GM19351 (cell line): Measurements from ENCODE around the gene HNRNPD.
"Not testable (repeated sequence)": the region's sequence is repeated elsewhere in the genome, so short reads cannot be mapped to it uniquely, and the experiment has no call there.

Source experiments
- ATAC-seq: cut with Tn5 transposase; IDR thresholded peaks from one replicate; pipeline ENCODE4 v1.9.1; 2021; ENCODE audit warnings: mild to moderate bottlenecking, moderate library complexity; ENCODE audit not compliant: unreplicated experiment

Gene HNRNPD

DNA sequence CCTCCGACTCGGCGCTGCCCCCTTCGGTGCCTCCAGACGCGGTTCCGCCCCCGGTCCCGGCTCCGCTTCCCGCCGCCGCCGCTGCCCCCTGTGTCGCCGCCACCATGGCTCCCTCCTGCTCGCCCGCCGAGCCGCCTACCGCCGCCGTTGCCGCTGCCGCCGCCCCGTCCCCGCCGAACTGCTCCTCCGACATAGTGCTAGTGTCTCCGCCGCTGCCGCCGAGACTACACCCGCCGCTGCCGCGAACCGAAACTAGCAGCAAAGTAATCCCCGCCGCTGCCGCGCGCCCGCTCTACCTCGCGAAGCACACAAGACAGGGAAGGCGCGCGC is 340 bp downstream of the HNRNPD start:
- ATAC-seq, result peak; percentile 12

DNA sequence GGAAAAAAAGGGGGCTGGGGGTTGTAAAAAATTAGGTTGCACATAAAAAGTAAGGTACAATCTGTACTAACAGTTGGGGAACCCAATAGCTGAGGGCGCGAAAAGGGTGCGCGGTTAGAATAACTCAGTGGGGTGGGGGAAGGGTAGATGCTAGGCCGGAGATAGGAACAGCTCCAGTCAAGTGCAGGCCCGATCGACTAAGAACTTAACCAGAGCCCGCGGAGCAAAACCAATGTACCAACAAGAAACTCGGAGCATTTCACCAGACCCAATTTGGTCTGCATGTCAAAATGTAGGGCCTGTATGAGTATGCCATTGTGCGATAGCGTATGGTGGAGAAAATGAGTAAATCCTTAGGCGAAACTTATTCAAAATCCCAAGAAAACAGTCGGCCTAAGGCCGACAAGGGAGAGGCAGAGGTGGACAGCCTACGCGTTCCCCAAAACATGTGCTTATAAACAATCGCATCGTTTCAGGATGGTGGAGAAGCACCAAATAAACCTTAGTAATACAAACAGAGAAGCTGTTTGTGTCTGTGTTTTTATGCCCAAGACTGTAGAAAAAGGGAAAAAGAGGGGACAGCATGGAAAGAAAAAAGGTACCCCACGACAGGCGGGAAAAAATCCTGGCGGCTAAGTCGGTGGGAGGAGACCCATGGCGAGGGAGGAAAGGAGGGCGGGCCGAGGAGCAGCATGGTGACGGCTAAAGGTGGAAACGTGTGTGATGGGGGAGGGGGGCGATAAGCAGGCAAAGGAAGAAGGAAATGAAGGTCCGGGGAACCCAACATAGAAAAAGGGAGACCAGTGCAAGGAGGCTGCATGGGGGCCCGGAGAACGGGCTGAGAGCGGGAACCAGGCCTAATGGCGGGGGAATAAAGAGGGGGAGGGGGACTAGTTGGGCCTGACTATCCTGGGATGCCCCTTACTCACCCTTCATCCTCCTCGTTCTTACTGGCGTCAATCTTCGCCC is 990 bp downstream of the HNRNPD start:
- peak; percentile 18 for ATAC-seq

GRCh38 chr4:82371497-82371896 is 2.3 kb downstream of the HNRNPD start:
- no peak for ATAC-seq

DNA sequence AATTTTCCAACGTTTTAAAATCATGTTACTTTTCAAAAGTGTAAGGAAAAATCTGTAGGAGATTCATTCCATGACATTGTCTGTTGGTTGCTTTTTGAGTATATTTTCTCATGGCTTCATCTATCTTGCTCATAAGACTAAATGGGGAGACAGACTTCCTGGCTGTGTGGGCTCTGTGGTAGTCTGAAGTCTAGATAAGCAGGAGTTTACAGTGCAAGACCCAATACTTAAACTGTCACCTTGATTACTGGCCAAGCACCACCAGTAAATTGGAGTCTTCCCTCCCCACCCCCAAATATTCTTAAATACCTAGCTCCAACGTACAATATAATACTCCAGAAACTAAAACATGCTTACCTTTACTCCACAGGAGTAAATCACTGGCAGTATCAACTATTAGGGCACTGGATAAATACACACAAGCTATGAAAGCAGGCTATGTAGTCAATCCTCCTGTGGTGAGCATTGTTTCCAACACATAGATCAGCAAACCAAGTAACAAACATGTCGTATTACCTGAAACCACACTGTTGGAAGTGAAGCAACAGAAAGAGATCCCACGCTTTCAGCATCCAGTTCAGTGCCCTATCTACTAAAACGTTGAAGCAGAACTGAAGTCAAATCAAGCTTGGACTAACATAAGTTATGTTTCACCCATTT is 6.2 kb downstream of the HNRNPD start:
- no peak for ATAC-seq

DNA sequence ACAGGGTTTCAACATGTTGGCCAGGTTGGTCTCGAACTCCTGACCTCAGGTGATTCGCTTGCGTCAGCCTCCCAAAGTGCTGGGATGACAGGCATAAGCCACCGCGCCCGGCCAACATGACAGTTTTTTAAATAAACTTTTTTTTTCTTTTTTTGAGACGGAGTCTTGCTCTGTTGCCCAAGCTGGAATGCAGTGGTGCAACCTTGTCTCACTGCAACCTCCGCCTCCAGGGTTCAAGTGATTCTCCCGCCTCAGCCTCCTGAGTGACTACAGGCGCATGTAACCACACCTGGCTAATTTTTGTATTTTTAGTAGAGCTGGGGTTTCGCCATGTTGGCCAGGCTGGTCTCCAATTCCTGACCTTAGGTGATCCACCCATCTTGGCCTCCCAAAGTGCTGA is 7.4 kb downstream of the HNRNPD start:
- ATAC-seq, result not testable (repeated sequence)

GRCh38 chr4:82363896-82364487 is 9.8 kb downstream of the HNRNPD start:
- no peak for ATAC-seq

GRCh38 chr4:82362565-82362964 is 11.2 kb downstream of the HNRNPD start:
- ATAC-seq, result peak; percentile 57

DNA sequence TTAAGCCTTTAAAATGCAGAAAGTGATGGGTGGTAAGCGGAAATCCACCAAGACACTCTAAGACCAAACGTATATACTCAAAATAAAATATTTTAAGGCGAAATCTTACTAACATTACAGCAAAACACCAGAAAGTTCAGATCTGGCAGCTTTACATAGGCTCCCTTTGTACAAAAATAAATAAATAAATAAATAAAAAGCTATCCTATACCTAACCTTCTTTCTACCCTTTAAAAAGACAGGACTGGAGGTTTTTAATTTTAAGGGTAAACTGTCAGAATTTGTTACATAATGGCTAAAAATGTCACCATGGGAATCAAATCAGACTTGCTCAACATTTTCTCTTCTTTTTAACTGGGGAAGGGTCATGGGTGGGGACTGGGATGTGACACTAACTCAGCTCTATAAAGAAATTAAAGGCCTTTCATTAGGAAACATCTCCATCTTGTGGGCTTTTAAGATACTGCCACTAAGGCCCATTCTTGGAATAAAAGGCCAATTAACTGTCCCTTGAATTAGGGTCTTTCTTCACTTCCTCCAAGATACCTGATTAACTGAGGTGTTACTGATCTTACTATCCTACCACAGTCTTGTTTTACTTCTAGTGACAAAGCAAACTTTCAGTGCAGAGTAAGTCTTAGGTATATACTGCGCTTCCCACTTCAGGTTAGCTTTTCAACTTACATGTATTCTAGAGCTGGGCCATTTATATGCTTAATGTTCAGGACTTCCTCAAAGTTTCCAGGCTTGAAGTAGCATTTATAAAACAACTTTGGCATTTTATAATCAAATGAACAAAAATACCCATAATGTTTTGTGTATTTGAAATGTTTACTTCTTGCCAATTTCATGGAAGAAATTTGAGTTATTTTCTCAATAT is 13.3 kb downstream of the HNRNPD start:
- no peak for ATAC-seq

- ATAC-seq, result no peak
Measured at GRCh38 chr4:82358847-82359246, 14.9 kb downstream of the HNRNPD start.

DNA sequence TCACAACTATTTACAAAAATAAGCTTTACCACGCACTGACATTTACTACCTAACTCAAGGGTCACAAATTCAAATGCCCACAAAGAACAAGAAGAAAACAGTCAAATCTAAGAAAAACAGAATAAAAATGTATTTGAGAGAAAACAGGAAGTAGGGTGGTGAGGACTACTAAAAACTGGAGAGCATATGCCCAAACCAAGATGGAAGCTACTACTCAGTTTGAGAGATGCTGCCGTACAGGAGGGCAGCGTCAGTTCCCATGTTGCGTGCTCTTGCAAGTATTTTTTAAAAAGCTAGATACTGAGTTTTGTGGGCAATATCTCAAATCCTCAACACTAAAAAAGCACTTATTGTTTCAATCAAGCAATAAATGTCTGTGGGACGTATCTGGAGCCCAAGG is 16.2 kb downstream of the HNRNPD start:
- no peak for ATAC-seq

DNA sequence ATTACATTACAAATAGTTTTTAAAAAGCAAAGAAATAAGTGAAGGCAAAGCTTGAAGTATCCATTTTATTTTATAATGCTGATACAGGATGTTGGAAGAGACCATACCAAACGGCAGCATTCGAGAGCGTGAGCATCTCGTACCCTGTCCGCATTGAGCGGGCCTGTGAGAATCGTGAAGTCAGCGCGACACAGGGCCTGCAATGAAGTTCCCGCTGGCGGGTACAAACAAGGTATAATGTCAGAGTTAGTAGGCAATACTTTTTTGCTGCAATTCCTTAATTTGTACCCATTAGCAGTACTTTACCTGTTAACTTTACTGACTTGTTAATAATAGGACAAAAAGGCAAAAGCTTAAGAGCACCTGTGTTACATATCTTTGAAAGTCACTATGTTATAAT is 19.0 kb downstream of the HNRNPD start:
- no peak for ATAC-seq

GRCh38 chr4:82352825-82353366 is 20.9 kb downstream of the HNRNPD start:
- ATAC-seq, result peak; percentile 38

GRCh38 chr4:82352118-82352824 is 21.5 kb downstream of the HNRNPD start:
- ATAC-seq, result peak; percentile 10

DNA sequence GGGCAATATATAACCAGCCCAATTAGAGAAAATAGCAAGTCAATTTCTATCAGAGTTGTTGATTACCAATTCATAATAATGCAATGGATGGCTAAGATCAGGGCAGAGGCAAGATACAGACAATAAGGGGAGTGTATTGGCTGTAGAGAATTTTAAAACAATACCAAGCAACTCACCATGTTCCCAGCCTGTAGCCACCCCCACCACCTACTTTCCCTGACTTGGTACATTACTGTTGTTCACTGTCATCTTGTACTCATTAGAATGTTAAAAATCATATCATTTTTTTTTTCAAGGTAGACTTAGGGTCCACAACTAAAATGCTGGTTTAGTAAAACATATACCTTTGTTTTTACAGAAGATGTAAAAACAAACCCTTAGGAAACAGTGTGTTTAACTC is 27.7 kb downstream of the HNRNPD start:
- no peak for ATAC-seq

DNA sequence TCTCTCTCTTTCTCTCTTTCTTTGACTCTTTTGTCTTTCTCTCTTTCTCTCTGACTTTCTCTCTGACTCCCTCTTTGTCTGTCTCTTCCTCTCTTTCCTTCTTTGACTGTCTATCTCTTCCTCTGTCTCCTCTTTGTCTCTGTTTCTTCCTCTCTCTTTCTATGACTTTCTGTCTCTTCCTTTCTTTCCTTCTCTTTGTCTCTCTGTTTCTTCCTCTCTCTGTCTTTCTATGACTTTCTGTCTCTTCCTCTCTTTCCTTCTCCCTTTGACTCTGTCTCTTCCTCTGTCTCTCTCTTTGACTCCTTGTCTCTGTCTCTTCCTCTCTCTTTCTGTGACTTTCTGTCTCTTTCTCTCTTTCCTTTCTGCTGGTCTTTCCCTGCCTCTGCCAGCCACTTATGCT is 38.7 kb downstream of the HNRNPD start:
- no peak for ATAC-seq

DNA sequence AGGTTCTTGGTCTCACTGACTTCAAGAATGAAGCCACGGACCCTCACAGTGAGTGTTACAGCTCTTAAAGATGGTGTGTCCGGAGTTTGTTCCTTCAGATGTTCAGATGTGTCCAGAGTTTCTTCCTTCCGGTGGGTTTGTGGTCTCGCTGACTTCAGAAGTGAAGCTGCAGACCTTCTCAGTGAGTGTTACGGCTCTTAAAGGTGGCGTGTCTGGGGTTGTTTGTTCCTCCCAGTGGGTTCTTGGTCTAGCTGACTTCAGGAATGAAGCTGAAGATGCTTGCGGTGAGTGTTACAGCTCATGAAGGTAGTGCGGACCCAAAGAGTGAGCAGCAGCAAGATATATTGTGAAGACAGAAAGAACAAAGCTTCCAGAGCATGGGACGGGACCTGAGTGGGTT is 40.1 kb downstream of the HNRNPD start:
- not testable (repeated sequence) for ATAC-seq

DNA sequence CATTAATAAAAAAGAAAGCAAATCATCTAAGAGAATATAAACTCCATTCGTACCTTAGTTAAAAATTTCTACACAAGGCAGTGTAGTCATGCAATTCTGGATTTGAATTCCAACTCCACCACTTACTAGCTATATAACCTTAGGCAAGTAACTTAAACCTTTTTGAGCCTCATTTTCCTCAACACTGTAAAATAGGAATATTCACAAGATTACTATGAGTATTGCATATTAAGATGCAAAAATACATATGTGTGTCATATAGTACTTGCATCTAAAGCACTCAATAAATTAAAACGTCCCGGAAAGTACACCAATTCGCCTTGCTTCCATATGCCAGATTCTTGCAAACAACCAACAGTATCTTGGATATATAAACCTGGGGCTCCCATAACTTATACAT is 42.0 kb downstream of the HNRNPD start:
- no peak for ATAC-seq

DNA sequence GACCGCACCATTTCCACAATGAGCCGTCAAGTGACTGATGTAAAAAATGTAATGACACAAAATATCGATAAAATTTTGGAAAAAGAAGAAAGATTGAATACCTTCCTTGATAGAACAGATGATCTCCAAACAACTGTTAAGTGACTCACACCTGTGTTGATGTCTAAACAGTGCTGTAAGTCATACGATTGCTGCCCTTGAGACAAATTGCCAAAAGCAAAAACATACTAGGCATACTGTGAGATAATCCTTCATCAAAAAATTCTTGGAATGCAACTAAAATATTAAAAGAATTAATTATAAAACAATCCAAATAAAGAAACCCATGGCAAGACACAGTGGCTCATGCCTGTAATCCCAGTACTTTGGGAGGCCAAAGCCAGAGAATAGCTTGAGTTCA is 53.4 kb downstream of the HNRNPD start:
- ATAC-seq, result no peak

DNA sequence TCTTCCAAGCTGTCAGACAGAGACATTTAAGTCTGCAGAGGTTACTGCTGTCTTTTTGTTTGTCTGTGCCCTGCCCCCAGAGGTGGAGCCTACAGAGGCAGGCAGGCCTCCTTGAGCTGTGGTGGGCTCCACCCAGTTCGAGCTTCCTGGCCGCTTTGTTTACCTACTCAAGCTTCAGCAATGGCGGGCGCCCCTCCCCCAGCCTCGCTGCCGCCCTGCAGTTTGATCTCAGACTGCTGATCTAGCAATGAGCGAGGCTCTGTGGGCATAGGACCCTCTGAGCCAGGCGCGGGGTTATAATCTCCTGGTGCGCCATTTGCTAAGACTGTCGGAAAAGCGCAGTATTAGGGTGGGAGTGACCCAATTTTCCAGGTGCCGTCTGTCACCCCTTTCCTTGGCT is 70.7 kb downstream of the HNRNPD start:
- ATAC-seq, result not testable (repeated sequence)
